Smooth muscle cell (in vitro differentiated cells): ENCODE data around the gene METTL8. TPM values are rescaled to one million over a fixed set of nuclear protein-coding genes. Genes with fewer than 3 reads are reported as not detected.

ENCODE experiments used
- DNase-seq: peaks from one replicate; lab custom pipeline; 2025; ENCODE audit not compliant: unreplicated experiment; lab: John Stamatoyannopoulos, UW
- H2AFZ ChIP-seq: fragments of 200-600 bp; sonication (generic); 2 replicates; pipeline ENCODE4 v1.6.0; 2016; ENCODE audit warnings: antibody characterized with exemption, low read depth, mild to moderate bottlenecking
- H3F3A ChIP-seq: fragments of 200-600 bp; sonication (generic); 2 replicates; pipeline ENCODE4 v1.6.0; 2017; ENCODE audit warnings: antibody characterized with exemption, low read depth
- H3K27ac ChIP-seq: fragments of 200-600 bp; sonication (generic); 2 replicates; pipeline ENCODE4 v1.5.1; 2016; ENCODE audit warnings: low read depth, mild to moderate bottlenecking
- H3K27me3 ChIP-seq: fragments of 200-600 bp; sonication (generic); 2 replicates; pipeline ENCODE4 v1.6.1; 2016; ENCODE audit warnings: low read depth, mild to moderate bottlenecking
- H3K36me3 ChIP-seq: fragments of 200-600 bp; sonication (generic); 2 replicates; pipeline ENCODE4 v1.5.1; 2016; ENCODE audit warnings: low read depth
- H3K4me1 ChIP-seq: fragments of 200-600 bp; sonication (generic); 2 replicates; pipeline ENCODE4 v1.5.1; 2016; ENCODE audit warnings: low read depth
- H3K4me2 ChIP-seq: fragments of 200-600 bp; sonication (generic); 2 replicates; pipeline ENCODE4 v1.6.0; 2016; ENCODE audit warnings: mild to moderate bottlenecking
- H3K4me3 ChIP-seq: fragments of 200-600 bp; sonication (generic); 2 replicates; pipeline ENCODE4 v1.5.1; 2016; ENCODE audit warnings: mild to moderate bottlenecking
- H3K79me2 ChIP-seq: fragments of 200-600 bp; sonication (generic); 2 replicates; pipeline ENCODE4 v1.6.0; 2016; ENCODE audit warnings: low read depth, mild to moderate bottlenecking
- H3K9ac ChIP-seq: fragments of 200-600 bp; sonication (generic); 2 replicates; pipeline ENCODE4 v1.6.0; 2016; ENCODE audit warnings: low read depth
- H3K9me3 ChIP-seq: fragments of 200-600 bp; sonication (generic); replicated peaks from 2 replicates; pipeline ENCODE4 v1.5.1; 2016; ENCODE audit warnings: low read depth
- H4K20me1 ChIP-seq: fragments of 200-600 bp; sonication (generic); 2 replicates; pipeline ENCODE4 v1.6.0; 2016; ENCODE audit warnings: low read depth
- WGBS: methylation state at CpG from one replicate; pipeline ENCODE4 v1.1.7; 2016; ENCODE audit warnings: low lambda C conversion rate; 5-methylcytosine and 5-hydroxymethylcytosine counted together
- polyA plus RNA-seq: library from polyadenylated mRNA; unstranded; fragments of >200 nt; fragmentation: Nextera tagmentation; extraction: Ambion mirVana; gene quantifications from 2 replicates; pipeline ENCODE4 v1.2.1, GENCODE V29; 2016
- total RNA-seq: library from RNA; depleted of rRNA; stranded (reverse); fragments of >200 nt; gene quantifications from 2 replicates; pipeline ENCODE4 v1.2.3, GENCODE V29; 2014
- TF ChIP-seq, protein P1 (sequence below): fragments of 200-600 bp; sonication (generic); IDR thresholded peaks from 2 replicates; pipeline ENCODE4 v1.5.1; 2017; ENCODE audit warnings: borderline replicate concordance, mild to moderate bottlenecking, antibody characterized with exemption; ENCODE audit not compliant: insufficient read depth, poor library complexity, severe bottlenecking

METTL8 gene
- total and polyA plus RNA-seq, 2 experiments from 2014 or later, result 14.5 to 26.8 TPM

DNA sequence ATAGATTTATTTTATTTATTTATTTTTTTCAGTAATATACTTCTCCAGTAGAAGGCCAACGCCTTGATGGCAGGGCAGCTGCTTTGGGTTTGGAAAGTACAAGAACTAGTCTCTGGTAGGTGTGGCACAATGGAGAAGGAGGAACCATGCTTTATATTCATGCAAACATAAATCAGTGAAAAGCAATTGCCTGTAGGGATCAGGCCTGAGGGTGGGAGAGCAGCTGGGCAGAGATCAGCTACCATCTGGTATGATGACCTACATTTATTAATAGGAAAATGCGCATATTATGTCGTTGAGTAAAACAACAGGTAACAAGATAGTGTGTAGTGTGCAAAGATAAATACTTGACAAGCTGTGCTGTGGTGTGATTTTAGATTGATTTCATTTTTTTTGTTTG, 152.7 kb downstream of the METTL8 start:
- Histone ChIP-seq H3K27ac (no peak overlapping the region), H2AFZ (no peak overlapping the region), H3K79me2 (no peaks in the 10 kb centered on the region), H3K4me2 (no peak overlapping the region), H3K9ac (no peak overlapping the region), H3K4me3 (no peak overlapping the region), H3K27me3 (no peaks in the 10 kb centered on the region), H3K9me3 (no peaks in the 10 kb centered on the region), H3F3A (no peaks in the 10 kb centered on the region), H4K20me1 (no peaks in the 10 kb centered on the region), H3K36me3 (no peaks in the 10 kb centered on the region), H3K4me1 (no peaks in the 10 kb centered on the region)
- TF ChIP-seq, protein P1, sequence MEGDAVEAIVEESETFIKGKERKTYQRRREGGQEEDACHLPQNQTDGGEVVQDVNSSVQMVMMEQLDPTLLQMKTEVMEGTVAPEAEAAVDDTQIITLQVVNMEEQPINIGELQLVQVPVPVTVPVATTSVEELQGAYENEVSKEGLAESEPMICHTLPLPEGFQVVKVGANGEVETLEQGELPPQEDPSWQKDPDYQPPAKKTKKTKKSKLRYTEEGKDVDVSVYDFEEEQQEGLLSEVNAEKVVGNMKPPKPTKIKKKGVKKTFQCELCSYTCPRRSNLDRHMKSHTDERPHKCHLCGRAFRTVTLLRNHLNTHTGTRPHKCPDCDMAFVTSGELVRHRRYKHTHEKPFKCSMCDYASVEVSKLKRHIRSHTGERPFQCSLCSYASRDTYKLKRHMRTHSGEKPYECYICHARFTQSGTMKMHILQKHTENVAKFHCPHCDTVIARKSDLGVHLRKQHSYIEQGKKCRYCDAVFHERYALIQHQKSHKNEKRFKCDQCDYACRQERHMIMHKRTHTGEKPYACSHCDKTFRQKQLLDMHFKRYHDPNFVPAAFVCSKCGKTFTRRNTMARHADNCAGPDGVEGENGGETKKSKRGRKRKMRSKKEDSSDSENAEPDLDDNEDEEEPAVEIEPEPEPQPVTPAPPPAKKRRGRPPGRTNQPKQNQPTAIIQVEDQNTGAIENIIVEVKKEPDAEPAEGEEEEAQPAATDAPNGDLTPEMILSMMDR, result no peak
- DNase-seq, result no peak
- WGBS, result 96% methylated on average over 3 of the region's 3 CpGs

DNA sequence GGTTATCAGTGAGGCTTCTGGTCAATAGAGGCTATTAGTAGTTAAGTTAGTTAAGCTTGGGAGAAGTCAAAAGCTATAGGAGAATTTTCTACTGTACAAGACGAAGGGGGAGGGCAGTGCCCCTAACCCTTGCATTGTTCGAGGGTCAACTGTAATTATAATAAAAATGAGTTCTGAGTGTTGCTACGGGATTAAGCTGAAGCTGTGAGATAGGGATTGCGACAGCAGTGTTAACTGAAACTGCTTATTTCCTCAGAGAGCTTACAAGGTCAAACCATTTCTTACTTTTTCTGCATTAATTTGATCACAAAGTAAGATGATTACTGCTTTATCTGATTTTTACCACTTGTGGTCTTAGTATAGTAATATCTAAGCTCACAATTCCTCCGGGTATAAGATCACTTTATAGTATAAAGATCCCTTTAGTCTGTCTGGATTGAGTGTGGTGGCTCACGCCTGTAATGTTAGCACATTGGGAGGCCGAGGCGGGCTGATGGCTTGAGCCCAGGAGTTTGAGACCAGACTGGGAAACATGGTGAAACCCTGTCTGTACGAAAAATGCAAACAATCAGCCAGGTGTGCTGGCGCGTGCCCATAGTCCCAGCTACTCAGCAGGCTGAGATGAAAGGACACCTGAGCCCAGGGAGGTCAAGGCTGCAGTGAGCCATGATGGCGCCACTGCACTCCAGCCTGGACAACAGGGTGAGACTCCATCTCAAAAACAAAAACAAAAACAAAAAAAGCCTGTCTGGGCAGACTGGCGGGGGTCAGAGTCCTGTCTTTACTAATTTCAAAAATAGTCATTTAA, 153.6 kb downstream of the METTL8 start:
- H3K27me3 ChIP-seq, result no peaks in the 10 kb centered on the region
- no peak overlapping the region for H3K4me3 ChIP-seq
- 91% methylated on average over 12 of the region's 13 CpGs for WGBS
- no peaks in the 10 kb centered on the region for H3K79me2 ChIP-seq
- no peak overlapping the region for H3K4me2 ChIP-seq
- H3F3A ChIP-seq, result no peaks in the 10 kb centered on the region
- H2AFZ ChIP-seq, result no peak overlapping the region
- TF ChIP-seq, protein P1, result no peak
- H3K36me3 ChIP-seq, result no peaks in the 10 kb centered on the region
- H3K4me1 ChIP-seq, result no peaks in the 10 kb centered on the region
- H3K27ac ChIP-seq, result no peak overlapping the region
- no peak for DNase-seq
- H4K20me1 ChIP-seq, result no peaks in the 10 kb centered on the region
- H3K9ac ChIP-seq, result no peak overlapping the region
- no peaks in the 10 kb centered on the region for H3K9me3 ChIP-seq

DNA sequence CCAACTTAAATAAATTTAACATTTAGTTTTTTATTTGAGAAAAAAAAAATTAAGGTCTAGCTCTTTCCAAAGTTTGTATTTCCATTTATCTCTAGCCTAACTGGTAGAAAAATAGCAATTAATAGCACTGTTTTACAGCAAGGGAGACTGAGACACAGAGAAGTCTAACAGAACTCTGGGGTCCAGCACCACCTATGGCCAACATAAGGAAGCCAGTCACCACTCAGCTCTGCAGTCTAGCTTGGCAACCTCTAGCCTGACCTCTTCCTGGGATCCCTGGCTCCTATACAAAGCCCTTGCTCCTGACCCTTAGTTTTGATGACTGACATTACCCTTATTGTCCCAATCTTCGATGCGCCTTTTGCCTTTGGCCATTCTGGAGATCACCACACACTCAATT, 159.0 kb downstream of the METTL8 start:
- Histone ChIP-seq H3K4me3 (no peak overlapping the region), H3K4me2 (no peak overlapping the region), H3K36me3 (no peaks in the 10 kb centered on the region), H3K4me1 (no peaks in the 10 kb centered on the region), H2AFZ (no peak overlapping the region), H3K9ac (no peak overlapping the region), H4K20me1 (no peaks in the 10 kb centered on the region), H3K79me2 (no peaks in the 10 kb centered on the region), H3K27me3 (no peaks in the 10 kb centered on the region), H3F3A (no peaks in the 10 kb centered on the region), H3K27ac (no peak overlapping the region), H3K9me3 (no peaks in the 10 kb centered on the region)
- no peak for DNase-seq
- TF ChIP-seq, protein P1, result no peak
- 95% methylated on average over 2 of the region's 2 CpGs for WGBS

DNA sequence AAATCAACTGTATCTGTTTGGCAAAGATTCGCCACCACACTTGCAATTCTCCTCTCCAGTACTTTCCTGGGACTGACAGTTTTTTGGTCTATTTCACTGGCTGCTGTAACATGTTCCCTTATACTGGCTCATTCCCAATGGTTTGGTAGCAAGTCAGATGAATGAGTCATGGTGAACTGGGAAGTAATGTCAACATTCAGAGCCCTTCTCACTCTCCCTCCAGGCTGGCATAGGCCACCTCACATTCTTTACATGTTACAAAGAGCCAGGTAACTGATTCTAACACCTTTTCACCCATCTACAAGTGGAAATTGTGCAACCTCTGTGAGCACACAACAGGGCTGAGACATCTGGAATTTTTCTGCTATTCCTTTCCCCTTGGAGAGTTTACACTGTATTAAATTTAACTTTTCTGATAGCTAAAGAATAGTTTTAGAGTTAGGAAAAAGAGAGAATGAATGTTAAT, 161.8 kb downstream of the METTL8 start:
- H3K4me2 ChIP-seq, result no peak overlapping the region
- peaks cover 6% of the 10 kb centered on the region for H3K4me1 ChIP-seq
- no peaks in the 10 kb centered on the region for H3F3A ChIP-seq
- no peak overlapping the region for H3K9ac ChIP-seq
- TF ChIP-seq, protein P1, result no peak
- no peak overlapping the region for H3K4me3 ChIP-seq
- no peaks in the 10 kb centered on the region for H4K20me1 ChIP-seq
- H3K79me2 ChIP-seq, result no peaks in the 10 kb centered on the region
- WGBS, result 44% methylated on average over 1 of the region's 1 CpG
- no peak for DNase-seq
- peak overlapping the region; percentile 41 for H3K27ac ChIP-seq
- H3K36me3 ChIP-seq, result no peaks in the 10 kb centered on the region
- no peaks in the 10 kb centered on the region for H3K9me3 ChIP-seq
- H3K27me3 ChIP-seq, result no peaks in the 10 kb centered on the region
- H2AFZ ChIP-seq, result no peak overlapping the region
